Measurements from ENCODE around the gene NDUFC1. TPM values are rescaled to one million over a fixed set of nuclear protein-coding genes. Genes with fewer than 3 reads are reported as not detected.
"Not testable (repeated sequence)": the region's sequence is repeated elsewhere in the genome, so short reads cannot be mapped to it uniquely, and the experiment has no call there.

NDUFC1 gene
- total RNA-seq, 4 donors from 2014 or later = 45.7 to 52.8 (median 50.8) TPM

GRCh38 chr4:139330283-139330682 is 28.0 kb upstream of the NDUFC1 start:
- Histone ChIP-seq H3K9me3 (no peaks in the 10 kb centered on the region), H3K27ac (replicated peaks in 1 of 4) (no peak overlapping the region), H3K27me3 (no peaks in the 10 kb centered on the region), H3K36me3 (peaks cover 0 to 8% (median 0%) of the 10 kb centered on the region in 4 donors), H3K4me1 (peaks cover 0 to 34% (median 12%) of the 10 kb centered on the region in 4 donors), H3K4me3 (no peak overlapping the region)
- 86% methylated on average over 3 of the region's 3 CpGs for WGBS
- no peak for DNase-seq (ENCODE audit: extremely low spot score)
- no peak for TF ChIP-seq EP300 (IDR thresholded peaks at IDR 0.05)
- TF ChIP-seq POLR2AphosphoS5 (IDR thresholded peaks at IDR 0.05) = no peak
- no peak for TF ChIP-seq CTCF (IDR thresholded peaks at IDR 0.05)
- no peak for TF ChIP-seq POLR2A (IDR thresholded peaks at IDR 0.05; ENCODE audit: low read depth)
- intact Hi-C loops (cut with DNase I) = no loop called here

- Histone ChIP-seq H3K27me3 (no peaks in the 10 kb centered on the region), H3K9me3 (no peaks in the 10 kb centered on the region), H3K27ac (replicated peaks in 1 of 4) (no peak overlapping the region), H3K4me1 (peaks cover 0 to 38% (median 14%) of the 10 kb centered on the region in 4 donors), H3K36me3 (peaks cover 0 to 7% (median 0%) of the 10 kb centered on the region in 4 donors), H3K4me3 (no peak overlapping the region)
- intact Hi-C loops (cut with DNase I) = no loop called here
- TF ChIP-seq CTCF (IDR thresholded peaks at IDR 0.05) = no peak
- no peak for TF ChIP-seq EP300 (IDR thresholded peaks at IDR 0.05)
- TF ChIP-seq POLR2AphosphoS5 (IDR thresholded peaks at IDR 0.05) = no peak
- no peak for TF ChIP-seq POLR2A (IDR thresholded peaks at IDR 0.05; ENCODE audit: low read depth)
- no peak for DNase-seq (ENCODE audit: extremely low spot score)
- 85% methylated on average over 4 of the region's 4 CpGs for WGBS
Observed at GRCh38 chr4:139329665-139330200, 27.5 kb upstream of the NDUFC1 start.

GRCh38 chr4:139324620-139325019 is 22.3 kb upstream of the NDUFC1 start:
- Histone ChIP-seq H3K27ac (replicated peaks in 1 of 4) (no peak overlapping the region), H3K4me1 (peaks cover 11 to 51% (median 26%) of the 10 kb centered on the region in 4 donors), H3K9me3 (no peaks in the 10 kb centered on the region), H3K36me3 (peaks cover 0 to 7% (median 0%) of the 10 kb centered on the region in 4 donors), H3K27me3 (no peaks in the 10 kb centered on the region), H3K4me3 (no peak overlapping the region)
- no peak for TF ChIP-seq POLR2AphosphoS5 (IDR thresholded peaks at IDR 0.05)
- TF ChIP-seq POLR2A (IDR thresholded peaks at IDR 0.05; ENCODE audit: low read depth) = no peak
- no peak for TF ChIP-seq EP300 (IDR thresholded peaks at IDR 0.05)
- no peak for TF ChIP-seq CTCF (IDR thresholded peaks at IDR 0.05)
- no peak for DNase-seq (ENCODE audit: extremely low spot score)
- intact Hi-C loops (cut with DNase I) = no loop called here
- 74% methylated on average over 6 of the region's 6 CpGs for WGBS

GRCh38 chr4:139322541-139322940 is 20.3 kb upstream of the NDUFC1 start:
- intact Hi-C loops (cut with DNase I); H3K4me3 ChIP-seq; H3K36me3 ChIP-seq; H3K27me3 ChIP-seq; H3K9me3 ChIP-seq; DNase-seq (ENCODE audit: extremely low spot score); H3K27ac ChIP-seq (replicated peaks in 1 of 4): not testable (repeated sequence)
- 98% methylated on average over 6 of the region's 6 CpGs for WGBS
- H3K4me1 ChIP-seq = peaks cover 11 to 56% (median 26%) of the 10 kb centered on the region in 4 donors

GRCh38 chr4:139322070-139322469 is 19.8 kb upstream of the NDUFC1 start:
- peaks cover 11 to 59% (median 30%) of the 10 kb centered on the region in 4 donors for H3K4me1 ChIP-seq
- H3K9me3 ChIP-seq; H3K36me3 ChIP-seq; H3K27ac ChIP-seq (replicated peaks in 1 of 4); H3K4me3 ChIP-seq; H3K27me3 ChIP-seq; intact Hi-C loops (cut with DNase I); DNase-seq (ENCODE audit: extremely low spot score): not testable (repeated sequence)
- 65% methylated on average over 1 of the region's 1 CpG for WGBS

GRCh38 chr4:139319571-139319970 is 17.3 kb upstream of the NDUFC1 start:
- intact Hi-C loops (cut with DNase I) = no loop called here
- H3K27ac ChIP-seq (replicated peaks in 1 of 4) = no peak overlapping the region
- TF ChIP-seq POLR2A (IDR thresholded peaks at IDR 0.05; ENCODE audit: low read depth) = no peak
- TF ChIP-seq POLR2AphosphoS5 (IDR thresholded peaks at IDR 0.05) = no peak
- no peak for TF ChIP-seq CTCF (IDR thresholded peaks at IDR 0.05)
- TF ChIP-seq EP300 (IDR thresholded peaks at IDR 0.05) = no peak
- H3K36me3 ChIP-seq = no peaks in the 10 kb centered on the region
- no peaks in the 10 kb centered on the region for H3K27me3 ChIP-seq
- H3K4me3 ChIP-seq = no peak overlapping the region
- peaks cover 10 to 59% (median 36%) of the 10 kb centered on the region in 4 donors for H3K4me1 ChIP-seq
- DNase-seq (ENCODE audit: extremely low spot score) = no peak
- no peaks in the 10 kb centered on the region for H3K9me3 ChIP-seq
- WGBS = 91% methylated on average over 1 of the region's 1 CpG

Measured in esophagus muscularis mucosa (tissue), 4 donors.